Activated T-helper 9 cell treated with anti-CD3 and anti-CD28 coated beads, Interleukin-2, amount 50 U/mL, for 16 hours (primary cell): ENCODE results near the gene ASIC3.
"Not testable (repeated sequence)": the region's sequence is repeated elsewhere in the genome, so short reads cannot be mapped to it uniquely, and the experiment has no call there.

Experiments used
- DNase-seq: peaks from one replicate; pipeline ENCODE4 v3.0.0-alpha.2; 2020; ENCODE audit warnings: low read depth

ASIC3 gene

DNA sequence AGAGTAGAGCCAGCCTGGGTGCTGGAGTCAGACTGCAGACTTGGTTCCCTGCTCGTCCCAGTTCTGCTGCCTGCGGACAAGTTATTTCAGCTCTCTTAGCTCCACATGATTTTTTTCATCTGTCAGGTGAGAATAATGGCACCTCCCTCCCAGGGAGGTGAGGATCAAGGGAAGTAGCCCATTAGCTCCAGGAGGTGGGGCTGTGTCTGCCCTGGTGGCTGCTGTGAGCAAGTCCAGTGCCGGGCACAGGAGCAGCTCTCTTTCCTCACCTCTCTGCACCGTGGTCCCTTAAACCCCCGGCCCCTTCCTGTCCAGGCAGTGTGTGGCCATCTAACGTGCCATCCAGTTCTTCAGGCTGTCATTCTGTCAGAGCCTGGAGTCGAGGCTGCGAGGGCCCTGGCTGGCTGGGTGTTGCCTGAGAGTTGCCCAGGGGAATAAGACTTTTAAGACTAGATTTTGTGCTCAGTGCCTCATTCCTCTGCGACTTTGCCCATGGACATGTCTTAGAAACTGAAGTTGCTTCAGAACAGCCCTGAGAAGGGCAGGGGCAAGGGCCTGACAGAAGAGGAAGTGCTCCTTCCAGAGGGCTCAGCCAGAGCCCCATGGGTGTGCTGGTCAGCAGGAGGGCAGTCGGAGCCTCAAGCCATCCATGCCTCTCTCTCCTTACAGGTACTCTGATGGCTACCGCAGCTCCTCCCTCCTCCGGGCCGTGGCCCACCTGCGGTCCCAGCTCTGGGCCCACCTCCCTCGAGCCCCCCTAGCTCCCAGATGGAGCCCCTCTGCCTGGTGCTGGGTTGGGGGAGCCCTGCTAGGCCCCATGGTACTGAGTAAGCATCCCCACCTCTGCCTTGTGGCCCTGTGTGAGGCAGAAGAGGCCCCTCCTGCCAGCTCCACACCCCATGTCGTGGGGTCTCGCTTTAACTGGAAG is 15.1 kb upstream of the ASIC3 start:
- DNase-seq = no peak

DNA sequence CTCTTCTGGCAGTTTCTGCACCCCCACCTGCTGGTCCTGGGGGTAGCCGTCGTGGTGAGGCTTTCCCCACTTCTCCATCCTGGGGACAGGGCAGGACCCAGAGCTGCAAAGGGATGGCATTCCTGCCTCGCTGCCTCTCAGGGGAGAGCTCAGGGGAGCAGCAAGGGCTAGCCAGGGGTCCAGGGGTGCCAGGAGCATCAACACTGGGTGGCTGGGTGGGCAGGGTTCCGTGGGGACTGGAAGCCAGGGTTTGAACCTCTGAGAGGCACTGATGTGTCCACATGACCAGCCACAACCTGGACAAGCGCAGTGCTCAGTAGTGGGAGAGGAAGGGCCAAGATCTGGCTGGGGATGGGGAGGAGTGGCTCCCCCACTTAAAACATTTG is 14.5 kb upstream of the ASIC3 start:
- no peak for DNase-seq

DNA sequence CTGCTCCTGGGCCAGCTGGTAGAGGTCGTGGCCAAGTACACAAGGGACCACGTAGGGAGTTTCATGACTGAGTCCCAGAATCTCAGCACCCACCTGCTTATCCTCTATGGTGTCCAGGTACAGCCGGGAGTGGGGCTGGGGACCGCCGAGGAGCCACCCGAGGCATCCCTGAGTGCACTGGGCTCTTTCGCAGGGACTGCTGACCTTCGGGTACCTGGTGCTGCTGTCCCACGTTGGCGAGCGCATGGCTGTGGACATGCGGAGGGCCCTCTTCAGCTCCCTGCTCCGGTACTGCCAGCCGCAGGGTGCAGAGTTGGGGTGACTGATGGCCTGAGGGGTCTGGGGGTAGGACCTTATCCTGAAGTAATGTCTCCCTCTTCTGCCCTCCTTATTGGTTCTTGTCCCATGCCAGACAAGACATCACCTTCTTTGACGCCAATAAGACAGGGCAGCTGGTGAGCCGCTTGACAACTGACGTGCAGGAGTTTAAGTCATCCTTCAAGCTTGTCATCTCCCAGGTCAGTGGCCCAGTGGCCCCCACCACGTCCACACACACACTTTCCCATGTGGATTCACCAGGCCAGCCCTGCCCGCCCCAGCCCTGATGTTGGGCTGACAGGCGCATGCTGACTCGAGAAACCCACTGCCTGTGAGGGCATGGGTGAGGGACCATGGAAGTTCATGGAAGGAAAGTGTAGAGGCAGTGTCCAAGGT is 13.9 kb upstream of the ASIC3 start:
- DNase-seq = no peak

GRCh38 chr7:151035026-151035717 is 13.2 kb upstream of the ASIC3 start:
- DNase-seq = no peak

DNA sequence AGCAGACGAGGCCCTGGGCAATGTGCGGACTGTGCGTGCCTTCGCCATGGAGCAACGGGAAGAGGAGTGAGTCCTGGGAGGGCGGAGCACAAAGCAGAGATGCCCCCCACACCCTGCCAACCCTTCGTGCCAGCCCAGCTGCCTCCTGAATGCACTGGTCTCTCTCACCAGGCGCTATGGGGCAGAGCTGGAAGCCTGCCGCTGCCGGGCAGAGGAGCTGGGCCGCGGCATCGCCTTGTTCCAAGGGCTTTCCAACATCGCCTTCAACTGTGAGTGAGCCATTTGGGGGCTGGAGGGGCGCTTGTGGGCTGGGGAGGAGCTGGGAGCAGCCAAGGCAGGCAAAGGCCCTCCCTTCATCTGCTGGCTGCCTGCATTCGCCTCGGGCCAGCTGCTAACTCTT is 12.4 kb upstream of the ASIC3 start:
- DNase-seq = no peak

DNA sequence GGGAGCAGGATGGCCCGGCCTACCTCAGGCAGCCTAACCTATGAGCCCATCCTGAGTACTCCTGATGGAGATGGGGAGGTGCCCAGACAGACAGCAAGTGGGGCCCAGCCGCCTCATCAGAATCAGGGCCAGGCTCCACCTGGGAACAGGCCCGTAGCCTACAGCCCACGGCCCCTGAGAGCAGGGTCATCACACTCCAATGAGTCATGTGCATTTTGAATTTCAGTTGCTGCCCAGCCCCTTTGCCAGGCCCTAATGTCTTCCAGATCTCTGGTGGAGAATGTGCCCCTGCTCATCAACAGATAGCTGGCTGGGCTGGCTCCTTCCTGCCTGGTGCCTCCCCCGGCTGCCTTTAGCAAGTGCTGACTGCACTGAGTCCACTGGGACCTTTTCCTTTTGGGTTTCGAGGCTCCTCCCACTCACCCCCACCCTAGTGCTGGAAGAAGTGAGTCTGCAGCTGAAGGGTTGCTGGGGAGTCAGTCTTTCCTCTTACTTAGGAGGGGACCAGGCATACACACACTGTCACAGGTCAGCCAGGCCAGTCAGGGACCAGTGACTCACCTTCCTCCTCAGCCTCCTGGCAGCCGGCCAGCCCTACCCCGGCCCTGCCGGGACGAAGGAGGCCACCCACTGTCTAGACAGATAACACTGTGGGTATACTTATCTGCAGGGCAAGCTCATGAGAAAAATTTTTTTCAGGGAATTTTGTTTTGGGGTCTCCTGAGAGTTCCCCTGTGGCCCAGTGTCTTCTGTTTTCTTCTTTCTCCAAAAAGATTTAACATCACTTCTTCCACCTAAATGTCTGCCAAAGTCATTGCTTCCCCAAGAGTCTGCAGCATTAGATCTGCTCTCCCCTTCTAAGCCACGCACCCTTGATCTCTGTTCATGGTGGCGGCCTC is 9.1 kb upstream of the ASIC3 start:
- DNase-seq = peak; percentile 52

GRCh38 chr7:151039850-151040548 is 8.3 kb upstream of the ASIC3 start:
- no peak for DNase-seq

DNA sequence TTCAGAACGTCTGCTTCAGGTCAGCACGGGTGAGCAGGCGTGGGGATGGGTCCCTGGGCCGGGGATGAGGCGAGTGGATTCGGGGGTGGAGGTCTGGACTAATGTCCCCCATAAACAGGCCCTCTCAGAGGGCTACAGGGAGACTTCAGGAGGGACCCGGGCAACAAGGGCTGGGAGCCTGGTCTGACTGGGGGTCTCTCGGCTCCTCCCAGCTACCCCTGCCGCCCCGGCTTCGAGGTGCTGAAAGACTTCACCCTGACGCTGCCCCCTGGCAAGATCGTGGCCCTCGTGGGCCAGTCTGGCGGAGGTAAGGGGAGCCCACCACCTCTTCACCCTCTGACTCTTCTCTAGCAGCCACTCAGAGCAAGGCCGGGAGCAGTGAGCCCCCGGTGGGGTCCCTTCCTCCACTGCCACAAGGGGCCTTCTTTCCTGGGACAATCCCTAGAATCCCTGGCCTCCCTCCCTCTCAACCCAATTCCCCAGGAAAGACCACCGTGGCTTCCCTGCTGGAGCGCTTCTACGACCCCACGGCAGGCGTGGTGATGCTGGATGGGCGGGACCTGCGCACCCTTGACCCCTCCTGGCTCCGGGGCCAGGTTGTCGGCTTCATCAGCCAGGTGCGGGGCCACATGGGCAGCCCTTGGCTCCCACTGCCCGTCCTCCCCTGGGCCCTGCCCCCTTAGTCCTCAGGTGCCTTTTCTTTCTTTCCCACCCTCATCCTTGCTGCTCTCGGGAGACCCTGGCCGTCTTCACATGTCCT is 7.5 kb upstream of the ASIC3 start:
- no peak for DNase-seq

- DNase-seq = not testable (repeated sequence)
Observed at GRCh38 chr7:151043449-151043848, 4.9 kb upstream of the ASIC3 start.

DNA sequence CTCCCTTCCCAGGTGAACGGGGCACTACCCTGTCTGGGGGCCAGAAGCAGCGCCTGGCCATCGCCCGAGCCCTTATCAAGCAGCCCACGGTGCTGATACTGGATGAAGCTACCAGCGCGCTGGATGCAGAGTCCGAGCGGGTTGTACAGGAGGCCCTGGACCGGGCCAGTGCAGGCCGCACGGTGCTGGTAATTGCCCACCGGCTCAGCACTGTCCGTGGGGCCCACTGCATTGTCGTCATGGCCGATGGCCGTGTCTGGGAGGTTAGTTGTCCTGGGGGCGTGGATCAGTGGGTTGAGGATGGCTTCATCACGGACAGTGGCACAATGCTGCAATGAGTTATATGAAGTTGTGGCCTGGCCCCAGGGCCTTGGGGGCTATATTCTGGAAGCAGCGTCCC is 4.4 kb upstream of the ASIC3 start:
- DNase-seq = no peak

DNA sequence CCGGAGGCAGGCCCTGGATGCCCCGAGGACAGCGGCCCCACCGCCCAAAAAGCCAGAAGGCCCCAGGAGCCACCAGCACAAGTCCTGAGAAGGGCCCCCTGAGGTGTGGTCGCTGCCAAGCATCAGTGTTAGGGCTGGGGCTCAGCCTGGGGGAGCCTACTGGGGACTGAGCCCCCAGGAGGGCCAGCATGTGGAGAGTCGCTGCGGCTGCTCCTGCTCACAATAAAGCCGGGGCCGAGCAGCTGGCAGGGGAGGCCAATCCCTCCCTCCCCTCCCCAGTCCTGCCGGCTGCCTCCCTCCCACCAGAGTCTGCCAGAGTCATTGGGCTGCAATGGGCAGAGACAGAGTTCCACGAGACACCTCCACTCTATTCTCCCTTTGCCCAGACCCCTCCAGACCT is 3.1 kb upstream of the ASIC3 start:
- no peak for DNase-seq

DNA sequence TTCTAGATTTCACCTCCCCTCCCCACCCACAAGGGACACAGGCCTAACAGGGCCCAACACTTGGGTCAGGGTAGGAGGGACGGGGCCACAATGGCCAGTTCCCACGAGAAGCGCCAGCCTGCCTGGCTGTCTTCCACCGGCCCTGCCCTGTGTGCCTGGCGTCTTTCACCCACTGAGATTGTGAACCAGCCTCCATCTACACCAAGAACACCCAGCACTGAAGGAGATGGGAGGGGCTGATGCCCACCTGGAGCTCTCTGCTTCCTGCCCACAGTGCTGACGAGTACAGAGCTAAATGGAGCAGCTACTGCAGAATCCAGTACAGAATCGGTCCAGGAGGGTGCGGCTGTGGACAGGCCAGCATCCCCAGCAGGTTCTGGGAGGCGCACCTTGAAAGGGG is 2.4 kb upstream of the ASIC3 start:
- DNase-seq = no peak

- no peak for DNase-seq
Observed at GRCh38 chr7:151046603-151047573, 1.4 kb upstream of the ASIC3 start.

GRCh38 chr7:151048911-151049463 is 656 bp downstream of the ASIC3 start:
- no peak for DNase-seq

GRCh38 chr7:151051108-151051507 is 2.8 kb downstream of the ASIC3 start:
- peak; percentile 30 for DNase-seq

- no peak for DNase-seq
Observed at GRCh38 chr7:151053096-151053495, 4.8 kb downstream of the ASIC3 start.

DNA sequence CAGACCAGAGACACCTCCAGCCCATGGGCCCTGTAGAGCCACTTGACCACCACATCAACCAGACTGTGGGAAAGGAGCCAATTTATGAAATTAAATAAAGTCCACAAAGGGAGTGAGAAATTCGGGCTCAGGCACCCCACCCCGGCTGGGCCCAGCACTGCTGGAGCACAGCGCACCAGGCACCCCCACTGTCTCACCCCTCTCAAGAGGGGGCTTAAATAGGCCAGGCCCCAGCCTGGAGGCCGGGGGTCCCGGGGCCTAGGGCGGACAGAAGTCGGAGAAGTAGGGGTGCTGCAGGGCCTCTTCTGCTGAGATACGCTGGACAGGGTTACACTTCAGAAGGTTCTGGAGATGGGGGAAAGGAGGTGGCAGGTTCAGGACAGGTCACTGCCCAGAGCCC is 5.4 kb downstream of the ASIC3 start:
- DNase-seq = no peak

- no peak for DNase-seq
Observed at GRCh38 chr7:151056283-151056665, 7.9 kb downstream of the ASIC3 start.
